ENCODE measurements around the gene MTMR3.

The MTMR3 gene

GRCh38 chr22:30024231-30024630 is 141.3 kb downstream of the MTMR3 start:
- TF ChIP-seq CTCF (IDR thresholded peaks at IDR 0.05; ENCODE audit: low read depth, low read length, missing control alignments) = no peak
- peaks cover 53% of the 10 kb centered on the region for H3K36me3 ChIP-seq (replicated peaks)
- H3K27ac ChIP-seq = no peak overlapping the region
- in situ Hi-C loops (cut with HindIII; ENCODE audit: low pct_ligation_motif_present, low sequenced_read_pairs) = no loop called here
- H3K27me3 ChIP-seq (replicated peaks) = no peaks in the 10 kb centered on the region
- no peak for DNase-seq
- H3K4me3 ChIP-seq (ENCODE audit: low read depth, low read length) = no peak overlapping the region

DNA sequence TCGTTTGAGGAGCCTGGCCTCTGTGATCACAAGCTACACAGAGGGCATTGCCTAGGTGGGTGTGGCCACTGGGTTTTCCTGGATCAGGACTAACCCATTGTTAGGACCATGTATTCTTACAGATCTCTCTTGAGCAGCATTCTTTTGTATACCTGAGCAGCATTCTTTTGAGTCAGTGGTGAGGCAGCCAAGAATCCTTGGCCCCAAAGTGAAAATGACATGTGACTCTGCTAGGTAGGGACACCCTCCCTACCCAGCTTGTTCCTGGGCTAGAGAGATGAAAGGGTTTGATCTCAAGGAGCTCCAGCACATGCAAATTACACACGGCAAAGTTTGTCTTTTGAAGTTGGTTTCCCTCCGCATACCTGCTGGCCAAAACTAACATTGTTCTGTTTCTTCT is 142.2 kb downstream of the MTMR3 start:
- H3K36me3 ChIP-seq (replicated peaks) = peaks cover 47% of the 10 kb centered on the region
- H3K27me3 ChIP-seq (replicated peaks) = no peaks in the 10 kb centered on the region
- in situ Hi-C loops (cut with HindIII; ENCODE audit: low pct_ligation_motif_present, low sequenced_read_pairs) = no loop called here
- H3K27ac ChIP-seq = no peak overlapping the region
- H3K4me3 ChIP-seq (ENCODE audit: low read depth, low read length) = no peak overlapping the region
- TF ChIP-seq CTCF (IDR thresholded peaks at IDR 0.05; ENCODE audit: low read depth, low read length, missing control alignments) = no peak
- DNase-seq = no peak

- no peak for DNase-seq
- no peak for TF ChIP-seq CTCF (IDR thresholded peaks at IDR 0.05; ENCODE audit: low read depth, low read length, missing control alignments)
- Histone ChIP-seq H3K36me3 (replicated peaks) (peaks cover 35% of the 10 kb centered on the region), H3K27ac (no peak overlapping the region), H3K4me3 (ENCODE audit: low read depth, low read length) (no peak overlapping the region), H3K27me3 (replicated peaks) (no peaks in the 10 kb centered on the region)
- in situ Hi-C loops (cut with HindIII; ENCODE audit: low pct_ligation_motif_present, low sequenced_read_pairs) = no loop called here
These were observed 143.8 kb downstream of the MTMR3 start for GRCh38 chr22:30026756-30027155.

- H3K27ac ChIP-seq = no peak overlapping the region
- in situ Hi-C loops (cut with HindIII; ENCODE audit: low pct_ligation_motif_present, low sequenced_read_pairs) = no loop called here
- no peaks in the 10 kb centered on the region for H3K27me3 ChIP-seq (replicated peaks)
- H3K4me3 ChIP-seq (ENCODE audit: low read depth, low read length) = no peak overlapping the region
- no peak for TF ChIP-seq CTCF (IDR thresholded peaks at IDR 0.05; ENCODE audit: low read depth, low read length, missing control alignments)
- peaks cover 35% of the 10 kb centered on the region for H3K36me3 ChIP-seq (replicated peaks)
- DNase-seq = no peak
These were observed 144.2 kb downstream of the MTMR3 start for GRCh38 chr22:30027169-30027568.

DNA sequence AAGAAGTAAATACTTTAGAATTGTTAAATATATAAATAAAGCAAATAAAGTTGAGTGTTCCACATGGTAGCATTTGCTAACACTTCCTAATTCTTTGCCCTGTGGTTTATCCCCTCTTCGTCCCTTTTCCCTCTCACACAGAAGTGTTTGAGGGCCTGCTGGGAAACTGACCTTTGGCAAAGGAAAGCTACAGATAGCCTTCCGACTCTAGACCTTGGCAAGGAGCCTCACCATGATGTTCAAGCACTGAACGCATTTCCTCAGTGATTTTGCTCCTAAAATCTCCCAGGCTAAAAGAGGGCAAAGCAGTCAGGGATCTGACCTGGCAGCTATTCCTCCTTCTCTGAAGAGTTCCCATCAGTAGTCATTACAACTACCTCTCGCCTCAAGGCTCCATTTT is 144.8 kb downstream of the MTMR3 start:
- no peak for DNase-seq
- Histone ChIP-seq H3K27ac (no peak overlapping the region), H3K27me3 (replicated peaks) (no peaks in the 10 kb centered on the region), H3K36me3 (replicated peaks) (peaks cover 30% of the 10 kb centered on the region), H3K4me3 (ENCODE audit: low read depth, low read length) (no peak overlapping the region)
- in situ Hi-C loops (cut with HindIII; ENCODE audit: low pct_ligation_motif_present, low sequenced_read_pairs) = no loop called here
- TF ChIP-seq CTCF (IDR thresholded peaks at IDR 0.05; ENCODE audit: low read depth, low read length, missing control alignments) = no peak

DNA sequence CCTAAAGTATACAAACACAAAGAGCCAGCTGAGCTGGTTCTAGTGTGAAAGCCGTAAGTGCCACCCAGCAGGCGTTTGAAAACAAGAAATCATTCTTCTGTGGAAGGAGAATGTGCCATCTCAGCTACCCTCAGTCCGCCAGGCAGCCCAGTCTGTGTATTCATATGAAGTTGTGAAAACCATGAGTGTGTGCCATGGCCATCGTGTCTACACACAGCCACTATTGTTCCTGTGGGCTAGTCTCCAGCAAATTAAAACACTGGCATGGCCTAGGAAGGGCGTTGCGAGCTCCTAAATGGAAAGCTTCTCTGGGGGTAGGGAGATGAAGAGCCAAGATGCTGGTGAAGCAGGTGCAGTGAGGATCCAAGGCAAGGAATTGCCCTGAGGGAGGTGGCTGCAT is 145.8 kb downstream of the MTMR3 start:
- H3K36me3 ChIP-seq (replicated peaks) = peaks cover 29% of the 10 kb centered on the region
- no peaks in the 10 kb centered on the region for H3K27me3 ChIP-seq (replicated peaks)
- no peak for TF ChIP-seq CTCF (IDR thresholded peaks at IDR 0.05; ENCODE audit: low read depth, low read length, missing control alignments)
- H3K4me3 ChIP-seq (ENCODE audit: low read depth, low read length) = no peak overlapping the region
- in situ Hi-C loops (cut with HindIII; ENCODE audit: low pct_ligation_motif_present, low sequenced_read_pairs) = no loop called here
- no peak for DNase-seq
- no peak overlapping the region for H3K27ac ChIP-seq
